K562 (cell line): ENCODE measurements around the gene PRTFDC1. TPM values are rescaled to one million over a fixed set of nuclear protein-coding genes. Genes with fewer than 3 reads are reported as not detected.

ENCODE experiments used
- AFF4 ChIP-seq: sonication (generic); formaldehyde crosslinking; IDR thresholded peaks from 2 replicates; pipeline ENCODE4 v1.8.0; 2023; ENCODE audit warnings: mild to moderate bottlenecking, missing genetic modification reagents
- CREB1 ChIP-seq, 2 experiments: sonication (generic) in 1 of 2; formaldehyde crosslinking in 1 of 2; IDR thresholded peaks; 2 replicates each; pipeline versions ENCODE4 v1.6.1 to v1.8.0; 2012 to 2022; ENCODE audit warnings: inconsistent platforms in 1 of 2, mild to moderate bottlenecking in 1 of 2, missing genetic modification reagents in 1 of 2, moderate library complexity in 1 of 2
- GTF2A2 ChIP-seq: IDR thresholded peaks from 2 replicates; pipeline ENCODE4 v1.6.1; 2016; ENCODE audit warnings: mild to moderate bottlenecking, missing genetic modification characterization, missing compliant biosample characterization
- GTF2E2 ChIP-seq: fragments of 200-800 bp; sonication (Bioruptor generic); IDR thresholded peaks from 2 replicates; pipeline ENCODE4 v1.6.1; 2016; ENCODE audit warnings: missing genetic modification characterization, missing compliant biosample characterization
- MYNN ChIP-seq, 2 experiments: sonication (generic); formaldehyde crosslinking in 1 of 2; IDR thresholded peaks; 2 replicates each; pipeline versions ENCODE4 v1.5.0 to v1.6.1; 2016 to 2020; ENCODE audit warnings: antibody characterized with exemption in 1 of 2, missing genetic modification reagents in 1 of 2
- NCOA2 ChIP-seq, 2 experiments: fragments of 450-650 bp; IDR thresholded peaks; 2 replicates each; pipeline ENCODE4 v1.6.1; 2018; ENCODE audit warnings: mild to moderate bottlenecking in 2 of 2, moderate library complexity in 1 of 2; ENCODE audit not compliant: partially characterized antibody in 2 of 2
- NKRF ChIP-seq: fragments of 450-650 bp; IDR thresholded peaks from 2 replicates; pipeline ENCODE4 v1.6.1; 2016; ENCODE audit warnings: borderline replicate concordance
- SMARCB1 ChIP-seq: IDR thresholded peaks from 2 replicates; pipeline ENCODE4 v1.6.1; 2011; ENCODE audit warnings: improper control_type of control experiment, low read depth; ENCODE audit not compliant: insufficient read length
- STAG1 ChIP-seq: sonication (generic); formaldehyde crosslinking; IDR thresholded peaks from 2 replicates; pipeline ENCODE4 v1.5.0; 2020; ENCODE audit warnings: missing genetic modification reagents, borderline replicate concordance
- THRAP3 ChIP-seq: fragments of 450-650 bp; IDR thresholded peaks from 2 replicates; pipeline ENCODE4 v1.6.1; 2016; ENCODE audit warnings: mild to moderate bottlenecking, inconsistent platforms, borderline replicate concordance
- XRCC5 ChIP-seq: fragments of 200-400 bp; formaldehyde crosslinking; IDR thresholded peaks from 2 replicates; pipeline ENCODE4 v1.6.1; 2017; ENCODE audit warnings: low read depth, mild to moderate bottlenecking, low read length
- ZBTB7A ChIP-seq: IDR thresholded peaks from 2 replicates; pipeline ENCODE4 v1.6.1; 2011; ENCODE audit warnings: low read depth, mild to moderate bottlenecking, low read length, moderate library complexity, borderline replicate concordance; ENCODE audit not compliant: control insufficient read depth
- ZHX1 ChIP-seq: fragments of 150-350 bp; conservative IDR thresholded peaks from 2 replicates; pipeline ENCODE4 v1.6.1; 2014; ENCODE audit warnings: low read length
- ZNF384 ChIP-seq: IDR thresholded peaks from 2 replicates; pipeline ENCODE4 v1.6.1; 2012; ENCODE audit warnings: low read depth, low read length, improper control_type of control experiment
- ZNF408 ChIP-seq: fragments of 250-450 bp; sonication (Bioruptor Pico); IDR thresholded peaks from 2 replicates; pipeline ENCODE4 v1.4.0; 2020; ENCODE audit warnings: low read depth, mild to moderate bottlenecking, moderate library complexity
- ZNF436 ChIP-seq: fragments of 250-450, 450-650 bp; sonication (Bioruptor Pico); formaldehyde crosslinking; IDR thresholded peaks from 2 replicates; pipeline ENCODE4 v1.7.0; 2020; ENCODE audit warnings: mild to moderate bottlenecking
- ZNF77 ChIP-seq: fragments of 250-450 bp; sonication (Bioruptor Pico); IDR thresholded peaks from 2 replicates; pipeline ENCODE4 v1.5.0; 2020
- polyA plus RNA-seq, 8 experiments: library from polyadenylated mRNA; depleted of rRNA in 4 of 8; stranded (reverse) in 5 of 8; unstranded in 3 of 8; fragments of >200 nt; fragmentation: Nextera tagmentation in 2 of 8; fragmentation: Illumina TruSeq in 1 of 8; extraction: Ambion mirVana in 2 of 8; extraction: Trizol in 1 of 8; gene quantifications; 2 replicates each; pipeline versions ENCODE4 v1.2.1 to v1.2.3, GENCODE V29; 2011 to 2014; ENCODE audit warnings: inconsistent platforms in 1 of 8, missing spikeins in 1 of 8
- total RNA-seq, 7 experiments: library from RNA; depleted of rRNA in 6 of 7; stranded (reverse); fragments of >200 nt in 6 of 7; fragmentation: Illumina TruSeq in 2 of 7; extraction: Trizol in 2 of 7; gene quantifications; 2 replicates each; pipeline versions ENCODE4 v1.2.1 to v1.2.3, GENCODE V29; 2011 to 2021; ENCODE audit warnings: low replicate concordance in 1 of 7

PRTFDC1 gene
- total and polyA plus RNA-seq, 9 of the 15 experiments (the other 6 are each of a cell fraction or from before 2014, with no cell fraction given): 7.0 to 27.6 (median 10.0) TPM

- no peak for TF ChIP-seq ZHX1
- TF ChIP-seq ZNF77 (CRISPR knock-in tag): no peak
- no peak for TF ChIP-seq STAG1 (CRISPR knock-in tag)
- no peak for TF ChIP-seq ZNF436 (CRISPR knock-in tag)
- TF ChIP-seq ZNF384: peak; percentile 62
- TF ChIP-seq NKRF: no peak
- TF ChIP-seq SMARCB1: no peak
- TF ChIP-seq CREB1 (IDR thresholded peaks at IDR 0.05): peak; percentile 85
- no peak for TF ChIP-seq CREB1 (CRISPR knock-in tag; IDR thresholded peaks at IDR 0.05)
- TF ChIP-seq GTF2A2 (tag): 0 out of 2 replicates have a peak, but pooled peaks have one; percentile 64
- TF ChIP-seq MYNN (IDR thresholded peaks at IDR 0.05): 0 out of 2 replicates have a peak, but pooled peaks have one; percentile 70
- TF ChIP-seq MYNN (CRISPR knock-in tag; IDR thresholded peaks at IDR 0.05): no peak
- TF ChIP-seq THRAP3: 0 out of 2 replicates have a peak, but pooled peaks have one; percentile 35
- no peak for TF ChIP-seq XRCC5
- peak in 1 of 2 experiments; percentile 76 for TF ChIP-seq NCOA2 (IDR thresholded peaks at IDR 0.05; ENCODE audit: partially characterized antibody in 2 of 2)
- TF ChIP-seq ZNF408 (CRISPR knock-in tag): no peak
- 0 out of 2 replicates have a peak, but pooled peaks have one; percentile 7 for TF ChIP-seq GTF2E2 (tag)
- no peak for TF ChIP-seq AFF4 (CRISPR knock-in tag)
- TF ChIP-seq ZBTB7A: no peak
Measured at GRCh38 chr10:24920907-24921881, 31.2 kb downstream of the PRTFDC1 start (continued).
